ENCODE measurements around the gene SPATS2.

The SPATS2 gene

GRCh38 chr12:49352351-49352750 lies 14.9 kb upstream of the SPATS2 start:
- Histone ChIP-seq H3K79me2 (ENCODE audit: insufficient read depth, low read length) (no peaks in the 10 kb centered on the region), H3F3A (ENCODE audit: insufficient read depth, low read length) (no peaks in the 10 kb centered on the region), H3K9me2 (ENCODE audit: low read depth, low read length) (no peaks in the 10 kb centered on the region), H4K20me1 (ENCODE audit: insufficient read depth, low read length) (no peaks in the 10 kb centered on the region), H3K4me2 (ENCODE audit: low read length) (no peak overlapping the region), H3K4me3 (ENCODE audit: low read depth, low read length, poor library complexity, severe bottlenecking) (no peak overlapping the region), H3K36me3 (ENCODE audit: insufficient read depth, low read length) (no peaks in the 10 kb centered on the region), H3K27me3 (ENCODE audit: insufficient read depth, low read length) (no peaks in the 10 kb centered on the region), H2AFZ (ENCODE audit: low read length) (no peak overlapping the region), H3K4me1 (ENCODE audit: insufficient read depth, low read length, severe bottlenecking) (peaks cover 6% of the 10 kb centered on the region), H3K9me3 (ENCODE audit: low read length) (no peaks in the 10 kb centered on the region), H3K27ac (ENCODE audit: low read depth, low read length, poor library complexity, severe bottlenecking) (no peak overlapping the region), H3K9ac (ENCODE audit: low read length) (no peak overlapping the region)
- TF ChIP-seq EZH2 (IDR thresholded peaks at IDR 0.05; ENCODE audit: borderline replicate concordance, low read length) (no peak), CTCF (IDR thresholded peaks at IDR 0.05; ENCODE audit: low read length) (no peak)

GRCh38 chr12:49355913-49356312 lies 11.3 kb upstream of the SPATS2 start:
- H3K4me2 ChIP-seq (ENCODE audit: low read length), result no peak overlapping the region
- H3K27me3 ChIP-seq (ENCODE audit: insufficient read depth, low read length), result no peaks in the 10 kb centered on the region
- H3K4me3 ChIP-seq (ENCODE audit: low read depth, low read length, poor library complexity, severe bottlenecking), result no peak overlapping the region
- no peaks in the 10 kb centered on the region for H4K20me1 ChIP-seq (ENCODE audit: insufficient read depth, low read length)
- H3F3A ChIP-seq (ENCODE audit: insufficient read depth, low read length), result no peaks in the 10 kb centered on the region
- no peak for TF ChIP-seq EZH2 (IDR thresholded peaks at IDR 0.05; ENCODE audit: borderline replicate concordance, low read length)
- no peak for TF ChIP-seq CTCF (IDR thresholded peaks at IDR 0.05; ENCODE audit: low read length)
- no peak overlapping the region for H3K27ac ChIP-seq (ENCODE audit: low read depth, low read length, poor library complexity, severe bottlenecking)
- no peaks in the 10 kb centered on the region for H3K4me1 ChIP-seq (ENCODE audit: insufficient read depth, low read length, severe bottlenecking)
- H3K79me2 ChIP-seq (ENCODE audit: insufficient read depth, low read length), result no peaks in the 10 kb centered on the region
- no peaks in the 10 kb centered on the region for H3K36me3 ChIP-seq (ENCODE audit: insufficient read depth, low read length)
- no peak overlapping the region for H3K9ac ChIP-seq (ENCODE audit: low read length)
- no peaks in the 10 kb centered on the region for H3K9me2 ChIP-seq (ENCODE audit: low read depth, low read length)
- no peaks in the 10 kb centered on the region for H3K9me3 ChIP-seq (ENCODE audit: low read length)
- H2AFZ ChIP-seq (ENCODE audit: low read length), result no peak overlapping the region

- H4K20me1 ChIP-seq (ENCODE audit: insufficient read depth, low read length), result no peaks in the 10 kb centered on the region
- H3K9ac ChIP-seq (ENCODE audit: low read length), result no peak overlapping the region
- H3K9me2 ChIP-seq (ENCODE audit: low read depth, low read length), result no peaks in the 10 kb centered on the region
- H3K4me3 ChIP-seq (ENCODE audit: low read depth, low read length, poor library complexity, severe bottlenecking), result no peak overlapping the region
- H3K4me1 ChIP-seq (ENCODE audit: insufficient read depth, low read length, severe bottlenecking), result no peaks in the 10 kb centered on the region
- H3K9me3 ChIP-seq (ENCODE audit: low read length), result no peaks in the 10 kb centered on the region
- no peak overlapping the region for H3K27ac ChIP-seq (ENCODE audit: low read depth, low read length, poor library complexity, severe bottlenecking)
- no peaks in the 10 kb centered on the region for H3K36me3 ChIP-seq (ENCODE audit: insufficient read depth, low read length)
- TF ChIP-seq CTCF (IDR thresholded peaks at IDR 0.05; ENCODE audit: low read length) (peak; percentile 70), EZH2 (IDR thresholded peaks at IDR 0.05; ENCODE audit: borderline replicate concordance, low read length) (no peak)
- no peaks in the 10 kb centered on the region for H3K79me2 ChIP-seq (ENCODE audit: insufficient read depth, low read length)
- H3K4me2 ChIP-seq (ENCODE audit: low read length), result no peak overlapping the region
- H2AFZ ChIP-seq (ENCODE audit: low read length), result no peak overlapping the region
- H3F3A ChIP-seq (ENCODE audit: insufficient read depth, low read length), result no peaks in the 10 kb centered on the region
- H3K27me3 ChIP-seq (ENCODE audit: insufficient read depth, low read length), result no peaks in the 10 kb centered on the region
Measured at GRCh38 chr12:49357103-49357678, 10.1 kb upstream of the SPATS2 start.

All from OCI-LY1 (cell line).